ENCODE measurements around the gene FNBP1.
"Not testable (repeated sequence)": the region's sequence is repeated elsewhere in the genome, so short reads cannot be mapped to it uniquely, and the experiment has no call there.

DNA sequence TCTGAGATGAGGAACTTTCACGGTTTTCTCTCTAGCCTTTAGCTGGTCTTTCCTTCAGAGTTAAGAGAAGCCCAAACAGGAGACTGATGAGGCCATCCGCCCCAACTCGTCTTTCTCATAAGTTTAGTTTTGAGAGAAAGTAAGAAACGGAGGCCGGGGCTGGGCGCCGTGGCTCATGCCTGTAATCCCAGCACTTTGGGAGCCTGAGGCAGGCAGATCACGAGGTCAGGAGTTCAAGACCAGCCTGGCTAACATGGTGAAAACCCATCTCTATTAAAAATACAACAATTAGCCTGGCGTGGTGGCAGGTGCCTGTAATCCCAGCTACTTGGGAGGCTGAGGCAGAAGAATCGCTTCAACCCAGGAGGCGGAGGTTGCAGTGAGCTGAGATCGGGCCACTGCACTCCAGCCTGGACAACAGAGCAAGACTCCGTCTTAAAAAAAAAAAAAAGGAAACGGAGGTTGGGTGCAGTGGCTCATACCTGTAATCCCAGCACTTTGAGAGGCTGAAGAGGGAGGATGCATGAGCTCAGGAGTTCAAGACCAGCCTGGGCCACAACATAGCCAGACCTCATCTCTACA lies 152.2 kb downstream of the FNBP1 start:
- TF ChIP-seq EP300 (IDR thresholded peaks at IDR 0.05; ENCODE audit: borderline replicate concordance in 1 of 2, low read depth in 2 of 2, low read length in 2 of 2); POLR2A (IDR thresholded peaks at IDR 0.05; ENCODE audit: control extremely low read depth in 1 of 2, low read depth in 2 of 2, low read length in 2 of 2); ZNF274 (IDR thresholded peaks at IDR 0.05; ENCODE audit: borderline replicate concordance, extremely low read depth, low read length); PHF8 (conservative IDR thresholded peaks at IDR 0.05; ENCODE audit: low read depth, low read length); GTF2F1 (IDR thresholded peaks at IDR 0.05; ENCODE audit: borderline replicate concordance, low read depth, low read length); EZH2 (IDR thresholded peaks at IDR 0.05; ENCODE audit: low read depth, low read length, severe bottlenecking); FOSL1 (IDR thresholded peaks at IDR 0.05; ENCODE audit: insufficient read depth, low read depth, low read length); SUZ12 (IDR thresholded peaks at IDR 0.05; ENCODE audit: low read length); TEAD4 (IDR thresholded peaks at IDR 0.05; ENCODE audit: low read depth, low read length): not testable (repeated sequence)
- TF ChIP-seq, protein P1, sequence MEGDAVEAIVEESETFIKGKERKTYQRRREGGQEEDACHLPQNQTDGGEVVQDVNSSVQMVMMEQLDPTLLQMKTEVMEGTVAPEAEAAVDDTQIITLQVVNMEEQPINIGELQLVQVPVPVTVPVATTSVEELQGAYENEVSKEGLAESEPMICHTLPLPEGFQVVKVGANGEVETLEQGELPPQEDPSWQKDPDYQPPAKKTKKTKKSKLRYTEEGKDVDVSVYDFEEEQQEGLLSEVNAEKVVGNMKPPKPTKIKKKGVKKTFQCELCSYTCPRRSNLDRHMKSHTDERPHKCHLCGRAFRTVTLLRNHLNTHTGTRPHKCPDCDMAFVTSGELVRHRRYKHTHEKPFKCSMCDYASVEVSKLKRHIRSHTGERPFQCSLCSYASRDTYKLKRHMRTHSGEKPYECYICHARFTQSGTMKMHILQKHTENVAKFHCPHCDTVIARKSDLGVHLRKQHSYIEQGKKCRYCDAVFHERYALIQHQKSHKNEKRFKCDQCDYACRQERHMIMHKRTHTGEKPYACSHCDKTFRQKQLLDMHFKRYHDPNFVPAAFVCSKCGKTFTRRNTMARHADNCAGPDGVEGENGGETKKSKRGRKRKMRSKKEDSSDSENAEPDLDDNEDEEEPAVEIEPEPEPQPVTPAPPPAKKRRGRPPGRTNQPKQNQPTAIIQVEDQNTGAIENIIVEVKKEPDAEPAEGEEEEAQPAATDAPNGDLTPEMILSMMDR (IDR thresholded peaks at IDR 0.05; ENCODE audit: control extremely low read depth in 1 of 3, insufficient read depth in 1 of 3, low read depth in 1 of 3, low read length in 3 of 3) = not testable (repeated sequence)
- TF ChIP-seq, protein P2, sequence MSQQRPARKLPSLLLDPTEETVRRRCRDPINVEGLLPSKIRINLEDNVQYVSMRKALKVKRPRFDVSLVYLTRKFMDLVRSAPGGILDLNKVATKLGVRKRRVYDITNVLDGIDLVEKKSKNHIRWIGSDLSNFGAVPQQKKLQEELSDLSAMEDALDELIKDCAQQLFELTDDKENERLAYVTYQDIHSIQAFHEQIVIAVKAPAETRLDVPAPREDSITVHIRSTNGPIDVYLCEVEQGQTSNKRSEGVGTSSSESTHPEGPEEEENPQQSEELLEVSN (IDR thresholded peaks at IDR 0.05) = not testable (repeated sequence)
- TF ChIP-seq, protein P3, sequence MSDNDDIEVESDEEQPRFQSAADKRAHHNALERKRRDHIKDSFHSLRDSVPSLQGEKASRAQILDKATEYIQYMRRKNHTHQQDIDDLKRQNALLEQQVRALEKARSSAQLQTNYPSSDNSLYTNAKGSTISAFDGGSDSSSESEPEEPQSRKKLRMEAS (IDR thresholded peaks at IDR 0.05) = not testable (repeated sequence)
